Measurements from ENCODE around the gene TRPM6. TPM values are rescaled to one million over a fixed set of nuclear protein-coding genes. Genes with fewer than 3 reads are reported as not detected.

TRPM6 gene
- total and polyA plus RNA-seq, 11 donors = 0.08 to 0.75 (median 0.34) TPM; not detected in 2

DNA sequence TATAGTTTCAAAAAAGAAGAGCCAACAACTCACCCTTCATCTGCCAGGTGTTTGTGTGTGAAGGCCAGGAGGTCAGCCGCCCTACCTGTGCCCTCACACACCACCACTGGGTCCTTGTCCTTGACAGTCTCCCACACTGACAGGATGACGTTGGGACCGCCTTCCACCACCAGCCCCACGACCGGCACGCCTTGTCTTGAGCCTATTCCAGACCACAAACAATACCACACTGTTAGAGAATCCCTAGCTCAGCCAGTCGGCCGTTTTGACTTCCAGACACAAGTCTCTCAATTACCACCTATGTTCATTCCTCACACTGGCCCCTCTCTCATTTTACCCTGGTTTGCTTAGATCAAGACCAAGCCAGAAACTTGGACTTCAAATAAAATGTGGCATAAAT, 66.1 kb downstream of the TRPM6 start:
- 65 to 81% (median 75%) methylated on average over 8 of the region's 8 CpGs for whole genome bisulfite sequencing, 4 donors
- intact Hi-C loops (cut with DNase I) = loop anchor here in 1 of 10 donors (10.0 kb wide), 2 partner anchors 63 to 133 kb away; partner anchors contain the start of genes C9orf40 and TRPM6

DNA sequence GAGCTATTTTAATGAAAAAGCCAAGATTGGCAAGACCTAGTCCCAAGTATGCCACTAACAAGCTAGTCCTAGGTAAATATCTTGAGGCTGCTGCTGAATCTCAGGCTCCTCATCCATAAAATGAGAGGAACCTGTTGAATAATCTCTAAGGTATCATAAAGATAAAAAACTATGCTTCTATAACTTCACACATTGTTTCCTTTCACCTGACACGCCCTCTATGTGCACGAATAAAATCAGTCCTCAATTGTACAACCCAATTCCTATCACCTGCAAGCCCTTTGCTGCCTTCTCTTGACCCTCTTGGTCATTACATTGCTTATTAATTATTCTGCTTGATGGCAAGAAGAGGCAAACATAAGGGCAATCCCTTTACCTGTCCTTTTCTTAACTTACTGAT, 69.9 kb downstream of the TRPM6 start:
- no peak for TF ChIP-seq POLR2A (IDR thresholded peaks at IDR 0.05)
- TF ChIP-seq, protein P1, sequence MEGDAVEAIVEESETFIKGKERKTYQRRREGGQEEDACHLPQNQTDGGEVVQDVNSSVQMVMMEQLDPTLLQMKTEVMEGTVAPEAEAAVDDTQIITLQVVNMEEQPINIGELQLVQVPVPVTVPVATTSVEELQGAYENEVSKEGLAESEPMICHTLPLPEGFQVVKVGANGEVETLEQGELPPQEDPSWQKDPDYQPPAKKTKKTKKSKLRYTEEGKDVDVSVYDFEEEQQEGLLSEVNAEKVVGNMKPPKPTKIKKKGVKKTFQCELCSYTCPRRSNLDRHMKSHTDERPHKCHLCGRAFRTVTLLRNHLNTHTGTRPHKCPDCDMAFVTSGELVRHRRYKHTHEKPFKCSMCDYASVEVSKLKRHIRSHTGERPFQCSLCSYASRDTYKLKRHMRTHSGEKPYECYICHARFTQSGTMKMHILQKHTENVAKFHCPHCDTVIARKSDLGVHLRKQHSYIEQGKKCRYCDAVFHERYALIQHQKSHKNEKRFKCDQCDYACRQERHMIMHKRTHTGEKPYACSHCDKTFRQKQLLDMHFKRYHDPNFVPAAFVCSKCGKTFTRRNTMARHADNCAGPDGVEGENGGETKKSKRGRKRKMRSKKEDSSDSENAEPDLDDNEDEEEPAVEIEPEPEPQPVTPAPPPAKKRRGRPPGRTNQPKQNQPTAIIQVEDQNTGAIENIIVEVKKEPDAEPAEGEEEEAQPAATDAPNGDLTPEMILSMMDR (IDR thresholded peaks at IDR 0.05) = no peak
- no peaks in the 10 kb centered on the region for H3K4me1 ChIP-seq
- H3K36me3 ChIP-seq = no peaks in the 10 kb centered on the region
- no peak for ATAC-seq
- H3K27me3 ChIP-seq = peaks cover 0 to 3% (median 0%) of the 10 kb centered on the region in 9 donors
- H3K9me3 ChIP-seq = no peaks in the 10 kb centered on the region
- no peak overlapping the region for H3K27ac ChIP-seq
- intact Hi-C loops (cut with DNase I) = no loop called here
- no peak overlapping the region for H3K4me3 ChIP-seq
- WGBS, 4 donors = 84 to 92% (median 87%) methylated on average over 2 of the region's 2 CpGs
- DNase-seq = no peak

More for the DNA sequence above, 66.1 kb downstream of the TRPM6 start:
- H3K4me1 ChIP-seq = peaks cover 0 to 6% (median 0%) of the 10 kb centered on the region in 12 donors
- no peak for TF ChIP-seq POLR2A (IDR thresholded peaks at IDR 0.05)
- TF ChIP-seq, protein P1 (IDR thresholded peaks at IDR 0.05) = no peak
- no peak overlapping the region for H3K27ac ChIP-seq
- H3K36me3 ChIP-seq = no peaks in the 10 kb centered on the region
- H3K4me3 ChIP-seq = no peak overlapping the region
- ATAC-seq = no peak
- DNase-seq = no peak
- H3K27me3 ChIP-seq = peaks cover 0 to 3% (median 0%) of the 10 kb centered on the region in 9 donors
- no peaks in the 10 kb centered on the region for H3K9me3 ChIP-seq

DNA sequence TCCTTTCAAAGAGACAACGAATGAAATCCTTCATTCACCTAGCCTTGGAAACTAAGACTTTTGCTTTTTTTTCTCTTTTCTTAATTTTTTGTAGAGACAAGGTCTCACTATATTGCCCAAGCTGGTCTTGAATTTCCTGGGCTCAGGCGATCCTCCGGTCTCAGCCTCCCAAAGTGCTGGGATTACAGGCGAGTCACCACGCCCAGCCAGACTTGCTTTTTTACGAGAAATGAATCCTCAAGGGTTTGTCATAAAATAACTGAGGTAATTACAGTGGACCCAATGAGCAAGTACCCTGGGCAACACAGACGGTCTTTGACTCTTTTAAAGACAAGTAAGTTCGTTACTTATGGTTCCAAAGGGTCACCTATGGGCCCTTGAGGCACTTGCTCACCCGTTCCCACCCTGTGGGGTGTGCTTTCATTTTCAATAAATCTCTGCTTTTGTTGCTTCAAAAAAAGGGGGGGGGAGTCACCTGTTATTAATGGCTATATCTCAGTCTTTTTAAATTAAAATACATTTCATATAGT, 70.4 kb downstream of the TRPM6 start:
- 90 to 94% (median 93%) methylated on average over 9 of the region's 9 CpGs for WGBS, 4 donors
- Histone ChIP-seq H3K9me3 (no peaks in the 10 kb centered on the region), H3K27ac (no peak overlapping the region), H3K4me1 (no peaks in the 10 kb centered on the region), H3K36me3 (no peaks in the 10 kb centered on the region), H3K4me3 (no peak overlapping the region), H3K27me3 (peaks cover 0 to 3% (median 0%) of the 10 kb centered on the region in 9 donors)
- ATAC-seq = no peak
- DNase-seq = no peak
- intact Hi-C loops (cut with DNase I) = no loop called here
- TF ChIP-seq, protein P1 (IDR thresholded peaks at IDR 0.05) = no peak
- no peak for TF ChIP-seq POLR2A (IDR thresholded peaks at IDR 0.05)

DNA sequence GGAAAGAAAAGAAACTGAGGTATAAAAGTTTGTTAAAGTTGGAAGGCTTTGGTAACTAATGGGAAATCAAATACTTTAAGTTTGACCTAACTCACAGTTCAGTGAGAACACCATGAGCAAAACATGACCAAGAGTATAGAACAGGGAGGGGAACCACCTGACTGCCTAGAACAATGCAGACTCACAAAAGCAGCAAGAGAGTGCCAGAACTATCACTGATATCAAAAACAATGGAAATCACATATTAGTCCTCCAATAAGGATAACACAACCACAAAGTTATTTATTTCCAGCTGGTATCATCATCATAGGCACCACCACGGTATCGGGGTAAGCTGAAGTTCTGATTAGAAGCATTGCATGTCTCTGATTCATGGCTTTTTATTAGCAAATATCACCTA, 77.5 kb downstream of the TRPM6 start:
- ATAC-seq = no peak

More for the DNA sequence above, 77.5 kb downstream of the TRPM6 start:
- H3K4me3 ChIP-seq = no peak overlapping the region
- intact Hi-C loops (cut with DNase I) = no loop called here
- TF ChIP-seq, protein P1 (IDR thresholded peaks at IDR 0.05) = no peak
- TF ChIP-seq POLR2A (IDR thresholded peaks at IDR 0.05) = no peak
- H3K27ac ChIP-seq = no peak overlapping the region
- DNase-seq = no peak
- no peaks in the 10 kb centered on the region for H3K9me3 ChIP-seq
- no peaks in the 10 kb centered on the region for H3K4me1 ChIP-seq
- H3K36me3 ChIP-seq = no peaks in the 10 kb centered on the region
- 44 to 72% (median 62%) methylated on average over 2 of the region's 2 CpGs for WGBS, 4 donors
- H3K27me3 ChIP-seq = no peaks in the 10 kb centered on the region
